ENCODE data around the gene MAPK8IP3.

MAPK8IP3 gene

DNA sequence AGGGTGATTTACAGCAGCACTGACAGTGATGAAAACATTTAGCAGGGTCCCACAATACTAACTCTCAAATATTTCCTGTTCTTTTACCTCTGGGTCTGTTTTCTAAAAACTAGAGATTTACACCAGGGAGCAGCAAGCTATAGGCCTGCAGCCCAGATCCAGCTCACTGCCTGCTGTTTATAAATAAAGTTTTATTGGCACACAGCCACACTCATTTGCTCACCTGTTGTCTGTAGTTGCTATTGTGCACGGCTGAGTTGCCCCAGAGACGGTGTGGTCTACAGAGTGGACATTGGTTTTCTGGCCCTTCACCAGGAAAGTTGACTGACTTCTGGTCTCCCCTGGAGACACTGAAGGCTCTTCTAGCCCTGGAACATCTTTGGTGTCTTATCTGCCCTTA lies 44.2 kb upstream of the MAPK8IP3 start:
- no peak overlapping the region for H2AK5ac ChIP-seq (ENCODE audit: low read length)
- H3K18ac ChIP-seq (ENCODE audit: low read length): no peak overlapping the region
- H4K5ac ChIP-seq (ENCODE audit: low read length): no peak overlapping the region
- H3K79me2 ChIP-seq (ENCODE audit: control insufficient read depth, insufficient read depth, low read length): no peaks in the 10 kb centered on the region
- H3K27me3 ChIP-seq (ENCODE audit: insufficient read depth, low read length, poor library complexity): no peaks in the 10 kb centered on the region
- peaks cover 13% of the 10 kb centered on the region for H3K36me3 ChIP-seq (ENCODE audit: control insufficient read depth, insufficient read depth, low read length)
- no peak overlapping the region for H3K56ac ChIP-seq (ENCODE audit: low read length)
- H3K79me1 ChIP-seq (ENCODE audit: low read length): no peaks in the 10 kb centered on the region
- H2BK5ac ChIP-seq (ENCODE audit: low read length): no peak overlapping the region
- H3K4me2 ChIP-seq (ENCODE audit: low read length): no peak overlapping the region
- H3K27ac ChIP-seq (ENCODE audit: low read depth, low read length): no peak overlapping the region
- no peak overlapping the region for H3K4ac ChIP-seq (ENCODE audit: low read depth, low read length)
- H3K23ac ChIP-seq (ENCODE audit: low read length): no peak overlapping the region
- H3K9ac ChIP-seq (ENCODE audit: low read length): no peak overlapping the region
- H3K4me1 ChIP-seq (ENCODE audit: control insufficient read depth, low read depth, low read length): no peaks in the 10 kb centered on the region
- H2BK120ac ChIP-seq (ENCODE audit: low read depth, low read length): no peak overlapping the region
- no CpG with 5 or more reads among the region's 2 CpGs for WGBS (ENCODE audit: extremely low coverage, insufficient coverage, low lambda C conversion rate)
- H4K8ac ChIP-seq (ENCODE audit: low read depth, low read length): no peak overlapping the region
- no peak for DNase-seq
- H3K4me3 ChIP-seq (ENCODE audit: low read length): no peak overlapping the region
- no peak overlapping the region for H2BK15ac ChIP-seq (replicated peaks; ENCODE audit: low read depth)

DNA sequence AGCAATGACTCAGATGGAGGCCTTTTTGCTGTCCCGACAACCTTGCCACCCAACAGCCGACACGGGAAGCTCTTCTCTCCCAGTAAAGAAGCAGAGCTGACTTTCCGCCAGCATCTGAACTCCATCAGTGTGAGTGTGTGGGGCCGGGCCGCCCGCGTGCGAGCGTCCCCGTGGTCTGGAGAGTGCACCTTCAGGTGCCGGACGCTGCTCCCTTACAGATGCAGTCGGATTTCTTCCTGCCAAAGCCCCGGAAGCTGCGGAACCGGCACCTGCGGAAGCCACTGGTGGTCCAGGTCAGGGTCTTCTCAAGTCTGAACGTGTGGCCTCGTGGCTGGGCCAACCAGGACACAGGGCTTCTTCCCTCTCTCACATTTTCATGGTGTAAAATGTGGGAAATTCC lies 43.5 kb upstream of the MAPK8IP3 start:
- H4K8ac ChIP-seq (ENCODE audit: low read depth, low read length): no peak overlapping the region
- no peak overlapping the region for H3K23ac ChIP-seq (ENCODE audit: low read length)
- no peak for DNase-seq
- H3K9ac ChIP-seq (ENCODE audit: low read length): no peak overlapping the region
- no peak overlapping the region for H3K18ac ChIP-seq (ENCODE audit: low read length)
- no peak overlapping the region for H2AK5ac ChIP-seq (ENCODE audit: low read length)
- no peak overlapping the region for H3K4me3 ChIP-seq (ENCODE audit: low read length)
- no peaks in the 10 kb centered on the region for H3K79me1 ChIP-seq (ENCODE audit: low read length)
- H3K36me3 ChIP-seq (ENCODE audit: control insufficient read depth, insufficient read depth, low read length): peaks cover 18% of the 10 kb centered on the region
- no CpG with 5 or more reads among the region's 20 CpGs for WGBS (ENCODE audit: extremely low coverage, insufficient coverage, low lambda C conversion rate)
- no peak overlapping the region for H3K56ac ChIP-seq (ENCODE audit: low read length)
- no peak overlapping the region for H2BK120ac ChIP-seq (ENCODE audit: low read depth, low read length)
- H3K27me3 ChIP-seq (ENCODE audit: insufficient read depth, low read length, poor library complexity): no peaks in the 10 kb centered on the region
- no peak overlapping the region for H3K27ac ChIP-seq (ENCODE audit: low read depth, low read length)
- H3K79me2 ChIP-seq (ENCODE audit: control insufficient read depth, insufficient read depth, low read length): no peaks in the 10 kb centered on the region
- H2BK15ac ChIP-seq (replicated peaks; ENCODE audit: low read depth): no peak overlapping the region
- H3K4me1 ChIP-seq (ENCODE audit: control insufficient read depth, low read depth, low read length): no peaks in the 10 kb centered on the region
- no peak overlapping the region for H3K4ac ChIP-seq (ENCODE audit: low read depth, low read length)
- H2BK5ac ChIP-seq (ENCODE audit: low read length): no peak overlapping the region
- H4K5ac ChIP-seq (ENCODE audit: low read length): no peak overlapping the region
- no peak overlapping the region for H3K4me2 ChIP-seq (ENCODE audit: low read length)

DNA sequence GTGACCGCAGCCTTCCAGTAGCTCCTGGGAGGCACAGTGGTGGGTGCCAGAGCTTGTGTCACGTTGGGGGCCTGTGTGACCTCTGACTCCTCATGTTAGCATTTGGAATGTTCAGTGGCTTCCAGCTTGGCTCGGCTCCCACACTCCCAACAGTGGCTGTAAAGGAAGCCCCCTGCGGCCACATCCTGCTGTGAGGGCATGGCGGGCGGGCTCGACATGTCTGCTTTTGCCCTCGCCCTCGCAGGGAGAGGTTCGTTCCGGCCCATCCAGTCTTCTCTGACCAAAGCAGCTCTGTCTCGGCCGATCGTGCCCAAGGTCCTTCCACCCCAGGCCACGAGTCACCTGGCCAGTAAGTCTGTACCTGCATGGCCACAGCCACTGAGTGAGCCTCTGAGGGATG lies 40.2 kb upstream of the MAPK8IP3 start:
- peaks cover 27% of the 10 kb centered on the region for H3K36me3 ChIP-seq (ENCODE audit: control insufficient read depth, insufficient read depth, low read length)
- H3K4me2 ChIP-seq (ENCODE audit: low read length): no peak overlapping the region
- no peak overlapping the region for H3K23ac ChIP-seq (ENCODE audit: low read length)
- H3K27me3 ChIP-seq (ENCODE audit: insufficient read depth, low read length, poor library complexity): no peaks in the 10 kb centered on the region
- no peak overlapping the region for H2BK15ac ChIP-seq (replicated peaks; ENCODE audit: low read depth)
- no peak overlapping the region for H2BK5ac ChIP-seq (ENCODE audit: low read length)
- no peak overlapping the region for H4K5ac ChIP-seq (ENCODE audit: low read length)
- no peak overlapping the region for H3K18ac ChIP-seq (ENCODE audit: low read length)
- H3K27ac ChIP-seq (ENCODE audit: low read depth, low read length): no peak overlapping the region
- H2BK120ac ChIP-seq (ENCODE audit: low read depth, low read length): no peak overlapping the region
- H3K9ac ChIP-seq (ENCODE audit: low read length): no peak overlapping the region
- H4K8ac ChIP-seq (ENCODE audit: low read depth, low read length): no peak overlapping the region
- no peak overlapping the region for H3K4me3 ChIP-seq (ENCODE audit: low read length)
- H3K4ac ChIP-seq (ENCODE audit: low read depth, low read length): no peak overlapping the region
- no peak overlapping the region for H2AK5ac ChIP-seq (ENCODE audit: low read length)
- WGBS (ENCODE audit: extremely low coverage, insufficient coverage, low lambda C conversion rate): no CpG with 5 or more reads among the region's 15 CpGs
- no peaks in the 10 kb centered on the region for H3K4me1 ChIP-seq (ENCODE audit: control insufficient read depth, low read depth, low read length)
- no peak for DNase-seq
- H3K79me2 ChIP-seq (ENCODE audit: control insufficient read depth, insufficient read depth, low read length): no peaks in the 10 kb centered on the region
- no peaks in the 10 kb centered on the region for H3K79me1 ChIP-seq (ENCODE audit: low read length)
- H3K56ac ChIP-seq (ENCODE audit: low read length): no peak overlapping the region

DNA sequence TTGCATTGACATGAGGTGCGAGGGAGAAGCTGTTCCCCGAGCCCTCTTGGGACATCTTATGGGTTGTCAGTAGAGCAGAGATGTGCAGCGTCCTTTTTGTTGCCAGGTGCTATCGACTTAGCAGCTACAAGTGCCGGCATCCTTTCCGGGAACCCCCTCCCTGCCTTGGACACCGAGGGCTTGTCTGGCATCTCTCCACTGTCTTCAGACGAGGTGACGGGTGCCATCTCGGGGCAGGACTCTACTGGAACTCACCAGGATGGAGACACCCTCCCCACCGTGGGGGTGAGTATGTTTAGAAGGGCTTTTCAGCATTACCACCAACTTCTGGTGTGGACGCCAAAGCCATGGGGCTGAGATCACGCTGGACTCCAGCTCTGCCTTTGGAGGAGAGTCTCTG lies 39.7 kb upstream of the MAPK8IP3 start:
- Histone ChIP-seq H2BK5ac (ENCODE audit: low read length) (no peak overlapping the region), H2BK120ac (ENCODE audit: low read depth, low read length) (no peak overlapping the region), H3K4ac (ENCODE audit: low read depth, low read length) (no peak overlapping the region), H3K27ac (ENCODE audit: low read depth, low read length) (no peak overlapping the region), H3K4me2 (ENCODE audit: low read length) (no peak overlapping the region), H3K36me3 (ENCODE audit: control insufficient read depth, insufficient read depth, low read length) (peaks cover 27% of the 10 kb centered on the region), H3K79me1 (ENCODE audit: low read length) (no peaks in the 10 kb centered on the region), H2BK15ac (replicated peaks; ENCODE audit: low read depth) (no peak overlapping the region), H3K4me3 (ENCODE audit: low read length) (no peak overlapping the region), H3K4me1 (ENCODE audit: control insufficient read depth, low read depth, low read length) (no peaks in the 10 kb centered on the region), H3K9ac (ENCODE audit: low read length) (no peak overlapping the region), H2AK5ac (ENCODE audit: low read length) (no peak overlapping the region), H4K5ac (ENCODE audit: low read length) (no peak overlapping the region), H4K8ac (ENCODE audit: low read depth, low read length) (no peak overlapping the region), H3K18ac (ENCODE audit: low read length) (no peak overlapping the region), H3K79me2 (ENCODE audit: control insufficient read depth, insufficient read depth, low read length) (no peaks in the 10 kb centered on the region), H3K23ac (ENCODE audit: low read length) (no peak overlapping the region), H3K56ac (ENCODE audit: low read length) (no peak overlapping the region), H3K27me3 (ENCODE audit: insufficient read depth, low read length, poor library complexity) (no peaks in the 10 kb centered on the region)
- no CpG with 5 or more reads among the region's 13 CpGs for WGBS (ENCODE audit: extremely low coverage, insufficient coverage, low lambda C conversion rate)
- no peak for DNase-seq

DNA sequence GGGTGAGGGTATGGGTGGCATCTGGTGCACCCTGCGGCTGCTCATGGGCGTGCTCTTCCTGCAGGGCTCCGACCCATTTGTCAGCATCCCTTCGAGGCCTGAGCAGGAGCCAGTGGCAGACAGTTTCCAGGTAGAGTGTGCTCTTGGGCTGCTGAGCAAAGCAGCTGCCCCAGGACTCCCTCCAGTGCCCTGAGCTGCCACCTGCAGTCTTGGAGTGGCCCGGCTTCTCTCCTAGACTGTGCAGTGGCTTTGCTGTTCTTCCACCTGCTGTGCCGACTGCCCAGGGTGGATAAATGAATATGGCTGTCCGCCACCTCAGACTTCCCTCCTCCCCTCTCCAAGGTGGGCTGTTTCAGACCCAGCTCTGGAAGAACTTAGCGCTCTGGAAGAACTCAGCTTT lies 38.7 kb upstream of the MAPK8IP3 start:
- Histone ChIP-seq H2AK5ac (ENCODE audit: low read length) (no peak overlapping the region), H2BK5ac (ENCODE audit: low read length) (no peak overlapping the region), H3K4ac (ENCODE audit: low read depth, low read length) (no peak overlapping the region), H3K4me3 (ENCODE audit: low read length) (no peak overlapping the region), H3K36me3 (ENCODE audit: control insufficient read depth, insufficient read depth, low read length) (peaks cover 23% of the 10 kb centered on the region), H3K9ac (ENCODE audit: low read length) (no peak overlapping the region), H3K56ac (ENCODE audit: low read length) (no peak overlapping the region), H3K79me1 (ENCODE audit: low read length) (no peaks in the 10 kb centered on the region), H3K79me2 (ENCODE audit: control insufficient read depth, insufficient read depth, low read length) (no peaks in the 10 kb centered on the region), H3K23ac (ENCODE audit: low read length) (no peak overlapping the region), H4K5ac (ENCODE audit: low read length) (no peak overlapping the region), H3K27ac (ENCODE audit: low read depth, low read length) (no peak overlapping the region), H3K4me2 (ENCODE audit: low read length) (no peak overlapping the region), H2BK15ac (replicated peaks; ENCODE audit: low read depth) (no peak overlapping the region), H3K27me3 (ENCODE audit: insufficient read depth, low read length, poor library complexity) (no peaks in the 10 kb centered on the region), H3K18ac (ENCODE audit: low read length) (no peak overlapping the region), H2BK120ac (ENCODE audit: low read depth, low read length) (no peak overlapping the region), H3K4me1 (ENCODE audit: control insufficient read depth, low read depth, low read length) (no peaks in the 10 kb centered on the region), H4K8ac (ENCODE audit: low read depth, low read length) (no peak overlapping the region)
- WGBS (ENCODE audit: extremely low coverage, insufficient coverage, low lambda C conversion rate): no CpG with 5 or more reads among the region's 8 CpGs
- DNase-seq: no peak

DNA sequence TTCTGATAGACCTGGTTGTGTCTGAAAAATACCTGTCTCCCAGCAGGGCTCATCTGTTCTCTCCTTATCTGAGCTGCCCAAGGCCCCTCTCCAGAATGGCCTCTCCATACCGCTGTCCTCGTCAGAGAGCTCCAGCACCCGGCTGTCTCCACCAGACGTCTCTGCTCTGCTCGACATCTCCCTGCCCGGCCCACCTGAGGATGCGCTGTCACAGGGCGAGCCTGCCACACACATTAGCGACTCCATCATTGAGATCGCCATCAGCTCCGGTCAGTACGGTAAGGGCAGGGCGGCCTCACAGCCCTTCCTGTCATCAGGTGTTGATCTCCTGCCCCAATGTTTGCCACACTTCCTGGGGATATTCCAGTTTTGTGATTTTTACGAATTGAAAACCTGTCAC lies 38.1 kb upstream of the MAPK8IP3 start:
- no peaks in the 10 kb centered on the region for H3K4me1 ChIP-seq (ENCODE audit: control insufficient read depth, low read depth, low read length)
- no peak overlapping the region for H2AK5ac ChIP-seq (ENCODE audit: low read length)
- no peak overlapping the region for H3K4ac ChIP-seq (ENCODE audit: low read depth, low read length)
- H3K79me1 ChIP-seq (ENCODE audit: low read length): no peaks in the 10 kb centered on the region
- no peak overlapping the region for H4K8ac ChIP-seq (ENCODE audit: low read depth, low read length)
- no peak overlapping the region for H3K9ac ChIP-seq (ENCODE audit: low read length)
- no peaks in the 10 kb centered on the region for H3K27me3 ChIP-seq (ENCODE audit: insufficient read depth, low read length, poor library complexity)
- WGBS (ENCODE audit: extremely low coverage, insufficient coverage, low lambda C conversion rate): no CpG with 5 or more reads among the region's 14 CpGs
- DNase-seq: no peak
- no peak overlapping the region for H3K4me2 ChIP-seq (ENCODE audit: low read length)
- no peak overlapping the region for H3K56ac ChIP-seq (ENCODE audit: low read length)
- no peak overlapping the region for H3K27ac ChIP-seq (ENCODE audit: low read depth, low read length)
- no peak overlapping the region for H4K5ac ChIP-seq (ENCODE audit: low read length)
- no peak overlapping the region for H3K18ac ChIP-seq (ENCODE audit: low read length)
- no peaks in the 10 kb centered on the region for H3K79me2 ChIP-seq (ENCODE audit: control insufficient read depth, insufficient read depth, low read length)
- H2BK120ac ChIP-seq (ENCODE audit: low read depth, low read length): no peak overlapping the region
- no peak overlapping the region for H2BK5ac ChIP-seq (ENCODE audit: low read length)
- H3K36me3 ChIP-seq (ENCODE audit: control insufficient read depth, insufficient read depth, low read length): peaks cover 21% of the 10 kb centered on the region
- H3K4me3 ChIP-seq (ENCODE audit: low read length): no peak overlapping the region
- no peak overlapping the region for H2BK15ac ChIP-seq (replicated peaks; ENCODE audit: low read depth)
- H3K23ac ChIP-seq (ENCODE audit: low read length): no peak overlapping the region
